Heart left ventricle (tissue), 16 donors: ENCODE measurements around the gene C11orf68. TPM values are rescaled to one million over a fixed set of nuclear protein-coding genes. Genes with fewer than 3 reads are reported as not detected.
A peak's percentile ranks its signal among the peaks of the same experiment; 100 is the strongest.

ENCODE experiments used
- ATAC-seq, 4 donors: fragments of 200-7000 bp; cut with Tn5 transposase; one replicate each; pipeline ENCODE4 v1.9.1; 2020 to 2022; ENCODE audit warnings: moderate library complexity in 4 of 4, mild to moderate bottlenecking in 3 of 4, moderate number of reproducible peaks in 1 of 4
- DNase-seq, 5 donors: peaks; one replicate each; pipeline ENCODE4 v3.0.0-alpha.2; 2020
- H3K27ac ChIP-seq, 12 donors: fragments of 200-600 bp; sonication (generic) in 4 of 12; one replicate each; pipeline versions ENCODE4 v1.5.0 to v1.8.0; 2016 to 2022; ENCODE audit warnings: mild to moderate bottlenecking in 2 of 12
- H3K27me3 ChIP-seq, 9 donors: fragments of 200-600 bp; sonication (generic) in 2 of 9; one replicate each; pipeline versions ENCODE4 v1.5.1 to v1.8.0; 2016 to 2022; ENCODE audit warnings: mild to moderate bottlenecking in 3 of 9
- H3K36me3 ChIP-seq, 9 donors: fragments of 200-600 bp; sonication (generic) in 2 of 9; one replicate each; pipeline versions ENCODE4 v1.5.0 to v1.8.0; 2018 to 2022; ENCODE audit warnings: mild to moderate bottlenecking in 2 of 9
- H3K4me1 ChIP-seq, 12 donors: fragments of 200-600 bp; sonication (generic) in 4 of 12; one replicate each; pipeline versions ENCODE4 v1.5.0 to v1.8.0; 2016 to 2022; ENCODE audit warnings: mild to moderate bottlenecking in 3 of 12
- H3K4me3 ChIP-seq, 12 donors: fragments of 200-600 bp; sonication (generic) in 4 of 12; one replicate each; pipeline versions ENCODE4 v1.5.0 to v1.8.0; 2017 to 2022; ENCODE audit warnings: mild to moderate bottlenecking in 9 of 12, moderate library complexity in 4 of 12
- H3K9me3 ChIP-seq, 12 donors: fragments of 200-600 bp; sonication (generic) in 4 of 12; one replicate each; pipeline versions ENCODE4 v1.5.0 to v1.8.0; 2016 to 2022; ENCODE audit warnings: mild to moderate bottlenecking in 1 of 12
- CTCF ChIP-seq, 12 donors: fragments of 200-600 bp; sonication (generic) in 4 of 12; IDR thresholded peaks; one replicate each; pipeline versions ENCODE4 v1.5.0 to v1.8.0; 2018 to 2022; ENCODE audit warnings: antibody characterized with exemption in 12 of 12, mild to moderate bottlenecking in 5 of 12
- POLR2A ChIP-seq, 2 donors: fragments of 450-650 bp; IDR thresholded peaks; one replicate each; pipeline ENCODE4 v1.6.1; 2017; ENCODE audit warnings: antibody characterized with exemption in 2 of 2, mild to moderate bottlenecking in 2 of 2, moderate library complexity in 2 of 2
- WGBS, 4 donors: extraction: QIAGEN DNeasy Blood & Tissue Kit in 2 of 4; methylation state at CpG; one replicate each; pipeline versions ENCODE4 v1.1.5 to v1.1.7; 2013 to 2018; 5-methylcytosine and 5-hydroxymethylcytosine counted together
- intact Hi-C, 10 donors: fragments of 100-400 bp; cut with DNase I; formaldehyde crosslinking; loops; one replicate each; pipeline versions ENCODE4 v1.11.1 to v1.14.2; 2022
- polyA plus RNA-seq, 2 donors: library from polyadenylated mRNA; stranded (reverse); fragments of 200-250 nt; gene quantifications; one replicate each; pipeline ENCODE4 v1.2.3, GENCODE V29; 2013
- total RNA-seq, 9 donors: library from RNA; depleted of rRNA in 2 of 9; stranded (reverse); fragments of >200 nt in 2 of 9; fragmentation: NEBNext Ultra II Directional in 3 of 9; extraction: Animal tissue kit (Norgen Biotek cat#: 25700) in 3 of 9; gene quantifications; one replicate each; pipeline versions ENCODE4 v1.1.0 to v1.2.4, GENCODE V29; 2016 to 2023
- donor health status: ischemic (EF 13 %, LVEDD 7.1; RV severe dilation, severe dysfunction).
- donor health status: healthy with polysubstance abuse.
- donor health status: DM: no; HTN: yes; CAD: no.
- donor health status: DM: no; HTN: no; CAD: no.
- donor health status: ischemic (EF 25% LVEDD 6.9; RV normal size, moderate dysfunction).
- donor health status: ischemic (EF 25% LVEDD 5.7; RV mildly dilated, moderate dysfunction).
- donor health status: healthy.
- donor health status: DM: yes; HTN: yes; CAD: no.
- donor health status: ischemic (EF 35%, LVEDD 5.7; RV mildly dilated, moderate dysfunction).
- donor health status: nonischemic (EF 11% LVEDD 7.7; RV severe dilation, severe dysfunction).
- donor health status: DM: yes; HTN: yes; CAD: no.
- donor health status: PGD.
- donor health status: ischemic (EF 29% LVEDD 5.4; RV normal size, mild dysfunction).
- donor health status: nonischemic (EF 23%, LVEDD 6.1; RV moderate dilation, normal function).

Gene C11orf68
- total and polyA plus RNA-seq, 11 donors, result 17.0 to 49.0 (median 39.5) TPM

- H3K4me1 ChIP-seq, result peaks cover 3 to 28% (median 23%) of the 10 kb centered on the region in 12 donors
- TF ChIP-seq POLR2A (IDR thresholded peaks at IDR 0.05), result no peak
- TF ChIP-seq CTCF (IDR thresholded peaks at IDR 0.05), result no peak
- H3K27ac ChIP-seq, result peak overlapping the region; percentile 57 to 96 (median 90)
- 52 to 58% (median 56%) methylated on average over 16 of the region's 16 CpGs for WGBS, 4 donors
- ATAC-seq (peak in 1 of 4 donors; percentile 1), DNase-seq (no peak)
- peak overlapping the region; percentile 77 to 99 (median 92) for H3K4me3 ChIP-seq
- no peaks in the 10 kb centered on the region for H3K27me3 ChIP-seq
- H3K36me3 ChIP-seq, result peaks cover 4 to 25% (median 21%) of the 10 kb centered on the region in 9 donors
- H3K9me3 ChIP-seq, result no peaks in the 10 kb centered on the region
- intact Hi-C loops, result loop anchor here (1.0 to 5.0 kb wide), 10 partner anchors 36 to 74 kb away; partner anchors contain the start of genes BANF1 (in 6 of the 10), EIF1AD (in 6 of the 10), FIBP (in 3 of the 10) and C11orf68 (in 2 of the 10)
Measured at GRCh38 chr11:65960824-65961266, 42.0 kb upstream of the C11orf68 start.

GRCh38 chr11:65958774-65959420 lies 40.0 kb upstream of the C11orf68 start:
- ATAC-seq (no peak), DNase-seq (no peak)
- H3K36me3 ChIP-seq, result peaks cover 0 to 5% (median 2%) of the 10 kb centered on the region in 9 donors
- 69 to 79% (median 74%) methylated on average over 17 of the region's 17 CpGs for WGBS, 4 donors
- intact Hi-C loops, result loop anchor here in 3 of 10 donors (5.0 kb wide), 1 partner anchor 37 kb away; no protein-coding TSS in a partner anchor
- peaks cover 3 to 26% (median 20%) of the 10 kb centered on the region in 12 donors for H3K4me1 ChIP-seq
- no peak overlapping the region for H3K4me3 ChIP-seq
- H3K9me3 ChIP-seq, result no peaks in the 10 kb centered on the region
- no peak overlapping the region for H3K27ac ChIP-seq
- TF ChIP-seq POLR2A (IDR thresholded peaks at IDR 0.05), result no peak
- no peak for TF ChIP-seq CTCF (IDR thresholded peaks at IDR 0.05)
- H3K27me3 ChIP-seq, result peaks cover 0 to 6% (median 0%) of the 10 kb centered on the region in 9 donors

DNA sequence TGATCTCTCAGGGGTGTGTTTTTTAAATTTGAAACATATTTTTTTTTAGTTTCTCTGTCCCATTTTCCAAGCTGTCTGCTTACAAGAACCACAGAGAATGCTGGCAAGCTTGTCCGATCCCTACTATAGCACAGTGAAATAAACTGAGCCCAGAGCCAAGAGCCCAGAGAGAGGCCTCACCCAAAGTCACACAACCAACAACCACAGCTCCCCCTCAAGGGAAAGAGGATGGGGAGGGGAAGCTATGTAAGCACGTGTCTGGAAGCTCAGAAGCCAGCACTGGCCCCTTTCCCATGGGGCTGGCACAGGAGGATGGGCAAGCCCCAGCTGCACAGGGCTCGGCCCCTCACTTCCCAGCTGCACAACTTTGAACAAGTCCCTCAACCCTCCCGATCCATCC lies 39.4 kb upstream of the C11orf68 start:
- peaks cover 3 to 19% (median 14%) of the 10 kb centered on the region in 12 donors for H3K4me1 ChIP-seq
- intact Hi-C loops, result loop anchor here in 3 of 10 donors (5.0 kb wide), 1 partner anchor 36 kb away; no protein-coding TSS in a partner anchor
- no peak for TF ChIP-seq POLR2A (IDR thresholded peaks at IDR 0.05)
- TF ChIP-seq CTCF (IDR thresholded peaks at IDR 0.05), result no peak
- DNase-seq (no peak), ATAC-seq (no peak)
- peaks cover 0 to 6% (median 0%) of the 10 kb centered on the region in 9 donors for H3K27me3 ChIP-seq
- H3K9me3 ChIP-seq, result no peaks in the 10 kb centered on the region
- no peaks in the 10 kb centered on the region for H3K36me3 ChIP-seq
- no peak overlapping the region for H3K27ac ChIP-seq
- WGBS, 4 donors, result 54 to 62% (median 60%) methylated on average over 3 to 4 of the region's 4 CpGs
- no peak overlapping the region for H3K4me3 ChIP-seq

DNA sequence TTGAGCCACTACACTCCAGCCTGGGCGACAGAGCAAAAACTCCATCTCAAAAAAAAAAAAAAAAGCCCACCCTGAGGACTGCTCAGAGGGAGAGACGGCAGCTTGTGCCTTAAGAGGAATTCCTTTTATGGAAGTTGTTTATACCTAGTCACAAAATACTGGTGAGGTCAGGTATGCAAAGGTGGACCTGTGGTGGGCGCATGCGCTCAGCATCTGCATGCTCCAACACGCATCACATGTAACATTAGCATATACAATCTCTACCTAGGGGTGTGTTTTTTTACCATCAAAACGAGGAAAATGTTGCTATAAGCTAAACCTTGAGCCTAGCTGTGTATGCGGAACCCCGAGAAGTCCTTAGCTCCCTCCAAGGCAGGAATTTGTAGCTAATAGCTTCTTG lies 35.9 kb upstream of the C11orf68 start:
- Histone ChIP-seq H3K9me3 (no peaks in the 10 kb centered on the region), H3K36me3 (no peaks in the 10 kb centered on the region), H3K27me3 (peaks cover 0 to 11% (median 0%) of the 10 kb centered on the region in 9 donors), H3K27ac (no peak overlapping the region), H3K4me3 (no peak overlapping the region), H3K4me1 (no peaks in the 10 kb centered on the region)
- intact Hi-C loops, result loop anchor here in 3 of 10 donors (5.0 kb wide), 1 partner anchor 32 kb away; no protein-coding TSS in a partner anchor
- WGBS, 4 donors, result 67 to 76% (median 75%) methylated on average over 8 of the region's 8 CpGs
- ATAC-seq (no peak), DNase-seq (no peak)
- TF ChIP-seq POLR2A (IDR thresholded peaks at IDR 0.05), result no peak
- TF ChIP-seq CTCF (IDR thresholded peaks at IDR 0.05), result no peak
